ENCODE data around the gene TK1. TPM values are rescaled to one million over a fixed set of nuclear protein-coding genes. Genes with fewer than 3 reads are reported as not detected.
A peak's percentile ranks its signal among the peaks of the same experiment; 100 is the strongest.

TK1 gene
- total RNA-seq, 1 donor from 2014 or later = 16.2 TPM

- TF ChIP-seq, protein P1, sequence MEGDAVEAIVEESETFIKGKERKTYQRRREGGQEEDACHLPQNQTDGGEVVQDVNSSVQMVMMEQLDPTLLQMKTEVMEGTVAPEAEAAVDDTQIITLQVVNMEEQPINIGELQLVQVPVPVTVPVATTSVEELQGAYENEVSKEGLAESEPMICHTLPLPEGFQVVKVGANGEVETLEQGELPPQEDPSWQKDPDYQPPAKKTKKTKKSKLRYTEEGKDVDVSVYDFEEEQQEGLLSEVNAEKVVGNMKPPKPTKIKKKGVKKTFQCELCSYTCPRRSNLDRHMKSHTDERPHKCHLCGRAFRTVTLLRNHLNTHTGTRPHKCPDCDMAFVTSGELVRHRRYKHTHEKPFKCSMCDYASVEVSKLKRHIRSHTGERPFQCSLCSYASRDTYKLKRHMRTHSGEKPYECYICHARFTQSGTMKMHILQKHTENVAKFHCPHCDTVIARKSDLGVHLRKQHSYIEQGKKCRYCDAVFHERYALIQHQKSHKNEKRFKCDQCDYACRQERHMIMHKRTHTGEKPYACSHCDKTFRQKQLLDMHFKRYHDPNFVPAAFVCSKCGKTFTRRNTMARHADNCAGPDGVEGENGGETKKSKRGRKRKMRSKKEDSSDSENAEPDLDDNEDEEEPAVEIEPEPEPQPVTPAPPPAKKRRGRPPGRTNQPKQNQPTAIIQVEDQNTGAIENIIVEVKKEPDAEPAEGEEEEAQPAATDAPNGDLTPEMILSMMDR (IDR thresholded peaks at IDR 0.05) = no peak
- Mint-ChIP-seq H3K9me3 (ENCODE audit: unreplicated experiment) (no peaks in the 10 kb centered on the region), H3K27me3 (ENCODE audit: unreplicated experiment) (no peaks in the 10 kb centered on the region), H3K4me3 (ENCODE audit: unreplicated experiment) (peak overlapping the region; percentile 74), H3K36me3 (ENCODE audit: unreplicated experiment) (peaks cover 3% of the 10 kb centered on the region), H3K27ac (ENCODE audit: unreplicated experiment) (no peak overlapping the region), H3K4me1 (ENCODE audit: unreplicated experiment) (peaks cover 27% of the 10 kb centered on the region)
- no peak for DNase-seq (ENCODE audit: extremely low spot score, unreplicated experiment)
Observed at GRCh38 chr17:78168903-78169793, 17.7 kb downstream of the TK1 start.

DNA sequence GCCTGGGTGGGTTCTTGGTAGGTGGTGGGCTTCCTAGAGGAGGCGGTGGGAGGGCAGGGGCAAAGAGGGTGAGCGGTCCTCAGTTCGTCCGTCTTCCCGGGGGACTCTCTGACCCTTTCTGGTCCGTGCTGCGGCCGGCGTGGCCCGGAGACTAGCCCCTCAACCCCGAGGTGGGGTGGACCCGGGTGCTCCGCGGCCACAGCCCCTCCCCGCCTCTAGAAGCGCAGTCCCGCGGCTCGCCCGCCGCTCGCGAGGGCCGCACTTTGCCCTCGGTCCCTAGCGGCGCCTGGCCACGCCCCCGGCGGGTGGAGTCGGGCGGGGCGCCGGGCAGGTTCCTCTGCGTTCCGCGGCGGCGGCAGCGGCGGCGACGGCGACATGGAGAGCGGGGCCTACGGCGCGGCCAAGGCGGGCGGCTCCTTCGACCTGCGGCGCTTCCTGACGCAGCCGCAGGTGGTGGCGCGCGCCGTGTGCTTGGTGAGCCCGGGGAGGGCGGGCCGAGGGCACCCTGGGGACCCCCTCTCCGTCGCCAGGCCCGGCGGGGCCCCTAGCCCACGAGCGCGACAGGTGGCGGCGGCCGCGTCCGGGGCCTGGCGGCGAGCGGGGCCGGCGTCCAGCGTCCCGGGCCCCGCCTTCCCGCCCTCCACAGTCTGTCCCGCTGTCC is 18.5 kb downstream of the TK1 start, which contains the start of gene SYNGR2:
SYNGR2 (plus strand) TSS at position 340 of the 661 bp plus-strand sequence; CDS start at position 376, 36 bp downstream.
- peak within 1 kb of the TSS; percentile 74 for H3K4me3 Mint-ChIP-seq (ENCODE audit: unreplicated experiment)
- H3K4me1 Mint-ChIP-seq (ENCODE audit: unreplicated experiment) = peaks cover 24% of the 10 kb centered on the region
- H3K27me3 Mint-ChIP-seq (ENCODE audit: unreplicated experiment) = no peaks in the 10 kb centered on the region
- no peak for DNase-seq (ENCODE audit: extremely low spot score, unreplicated experiment)
- H3K27ac Mint-ChIP-seq (ENCODE audit: unreplicated experiment) = no peak within 1 kb of the TSS
- H3K9me3 Mint-ChIP-seq (ENCODE audit: unreplicated experiment) = no peaks in the 10 kb centered on the region
- H3K36me3 Mint-ChIP-seq (ENCODE audit: unreplicated experiment) = no peaks in the 10 kb centered on the region
- TF ChIP-seq, protein P1 (IDR thresholded peaks at IDR 0.05) = no peak

- Mint-ChIP-seq H3K4me1 (ENCODE audit: unreplicated experiment) (peaks cover 6% of the 10 kb centered on the region), H3K36me3 (ENCODE audit: unreplicated experiment) (no peaks in the 10 kb centered on the region), H3K4me3 (ENCODE audit: unreplicated experiment) (no peak overlapping the region), H3K9me3 (ENCODE audit: unreplicated experiment) (no peaks in the 10 kb centered on the region), H3K27me3 (ENCODE audit: unreplicated experiment) (no peaks in the 10 kb centered on the region), H3K27ac (ENCODE audit: unreplicated experiment) (no peak overlapping the region)
- TF ChIP-seq, protein P1 (IDR thresholded peaks at IDR 0.05) = no peak
- no peak for DNase-seq (ENCODE audit: extremely low spot score, unreplicated experiment)
Observed at GRCh38 chr17:78166416-78166815, 20.4 kb downstream of the TK1 start.

DNA sequence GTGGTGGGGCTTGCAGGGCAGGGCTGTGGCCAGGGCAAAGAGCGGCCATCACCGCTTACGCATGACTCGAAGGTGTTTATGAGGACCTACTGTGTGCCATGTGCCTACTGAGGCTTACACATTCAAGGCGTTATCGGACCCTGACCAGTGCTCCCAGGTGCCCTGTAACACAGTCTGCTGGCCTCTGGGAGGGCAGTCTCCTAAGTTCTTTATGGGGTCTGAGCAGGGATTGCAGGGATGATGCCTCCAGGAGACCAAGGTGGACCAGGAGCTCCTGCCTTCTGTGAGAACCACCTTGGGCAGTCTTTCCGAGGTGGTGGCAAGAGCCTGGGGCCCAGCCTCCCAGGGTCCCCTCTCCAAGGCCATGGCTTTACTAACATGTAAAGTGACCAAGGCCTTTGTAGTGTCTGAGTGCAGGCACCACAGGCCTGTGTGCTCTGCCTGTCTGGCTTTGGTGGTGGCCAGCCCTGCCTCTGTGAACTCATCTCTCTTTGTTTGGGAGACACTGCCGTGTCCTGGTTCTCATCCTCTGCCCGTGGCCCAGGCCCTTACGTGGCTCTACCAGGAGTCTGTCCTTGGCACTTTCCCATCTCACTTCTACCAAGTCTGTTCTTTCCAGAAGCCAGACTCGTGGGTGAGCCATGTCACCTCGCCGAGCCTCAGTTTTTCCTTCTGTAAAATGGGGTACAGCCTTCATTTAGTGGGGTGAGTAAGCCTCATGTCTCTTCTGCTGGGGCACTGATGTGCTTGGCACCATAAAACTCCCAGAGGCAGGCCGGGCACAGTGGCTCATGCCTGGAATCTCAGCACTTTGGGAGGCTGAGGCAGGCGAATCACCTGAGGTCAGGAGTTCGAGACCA is 21.9 kb downstream of the TK1 start:
- Mint-ChIP-seq H3K27me3 (ENCODE audit: unreplicated experiment) (no peaks in the 10 kb centered on the region), H3K36me3 (ENCODE audit: unreplicated experiment) (no peaks in the 10 kb centered on the region), H3K9me3 (ENCODE audit: unreplicated experiment) (no peaks in the 10 kb centered on the region), H3K27ac (ENCODE audit: unreplicated experiment) (no peak overlapping the region), H3K4me3 (ENCODE audit: unreplicated experiment) (no peak overlapping the region), H3K4me1 (ENCODE audit: unreplicated experiment) (peaks cover 6% of the 10 kb centered on the region)
- DNase-seq (ENCODE audit: extremely low spot score, unreplicated experiment) = no peak
- TF ChIP-seq, protein P1 (IDR thresholded peaks at IDR 0.05) = no peak
